A673 (cell line): Measurements from ENCODE around the gene TJAP1.

Experiments
- EZH2 ChIP-seq: fragments of 200-600 bp; sonication (generic); IDR thresholded peaks from 2 replicates; pipeline ENCODE4 v1.6.1; 2017; ENCODE audit warnings: borderline replicate concordance, low read depth, mild to moderate bottlenecking, mixed read lengths, antibody characterized with exemption, low read length; ENCODE audit not compliant: poor library complexity, severe bottlenecking
- TF ChIP-seq, protein P1 (sequence below): fragments of 300-800, 200-600 bp; sonication (generic); conservative IDR thresholded peaks from 2 replicates; pipeline ENCODE4 v1.5.1; 2017; ENCODE audit warnings: low read depth, mild to moderate bottlenecking, antibody characterized with exemption, low read length, moderate library complexity, mixed read lengths

DNA sequence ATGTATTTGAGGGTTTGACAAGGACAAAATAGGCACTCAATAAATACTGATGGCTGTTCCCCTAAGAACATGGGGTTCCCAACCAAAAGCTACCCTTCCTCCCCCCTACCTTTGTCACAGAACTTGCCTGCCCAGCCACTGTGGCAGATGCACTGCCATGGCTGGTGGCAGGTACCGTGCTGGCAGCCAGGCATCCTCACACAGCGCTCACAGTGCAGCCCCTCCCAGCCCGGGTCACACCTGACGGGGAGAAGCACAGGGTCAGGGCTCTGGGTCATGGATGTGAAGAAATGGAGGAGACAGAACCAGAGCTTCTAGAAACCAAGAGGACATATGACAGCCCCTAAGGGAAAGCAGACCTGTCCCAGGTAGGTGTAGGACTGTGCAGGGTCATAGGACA lies 24.5 kb upstream of the TJAP1 start:
- TF ChIP-seq EZH2, result no peak
- TF ChIP-seq, protein P1, sequence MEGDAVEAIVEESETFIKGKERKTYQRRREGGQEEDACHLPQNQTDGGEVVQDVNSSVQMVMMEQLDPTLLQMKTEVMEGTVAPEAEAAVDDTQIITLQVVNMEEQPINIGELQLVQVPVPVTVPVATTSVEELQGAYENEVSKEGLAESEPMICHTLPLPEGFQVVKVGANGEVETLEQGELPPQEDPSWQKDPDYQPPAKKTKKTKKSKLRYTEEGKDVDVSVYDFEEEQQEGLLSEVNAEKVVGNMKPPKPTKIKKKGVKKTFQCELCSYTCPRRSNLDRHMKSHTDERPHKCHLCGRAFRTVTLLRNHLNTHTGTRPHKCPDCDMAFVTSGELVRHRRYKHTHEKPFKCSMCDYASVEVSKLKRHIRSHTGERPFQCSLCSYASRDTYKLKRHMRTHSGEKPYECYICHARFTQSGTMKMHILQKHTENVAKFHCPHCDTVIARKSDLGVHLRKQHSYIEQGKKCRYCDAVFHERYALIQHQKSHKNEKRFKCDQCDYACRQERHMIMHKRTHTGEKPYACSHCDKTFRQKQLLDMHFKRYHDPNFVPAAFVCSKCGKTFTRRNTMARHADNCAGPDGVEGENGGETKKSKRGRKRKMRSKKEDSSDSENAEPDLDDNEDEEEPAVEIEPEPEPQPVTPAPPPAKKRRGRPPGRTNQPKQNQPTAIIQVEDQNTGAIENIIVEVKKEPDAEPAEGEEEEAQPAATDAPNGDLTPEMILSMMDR, result no peak
